ENCODE results near the gene CHI3L2. TPM values are rescaled to one million over a fixed set of nuclear protein-coding genes. Genes with fewer than 3 reads are reported as not detected.

CHI3L2 gene
- total and polyA plus RNA-seq, 9 of the 15 experiments (the other 6 are each of a cell fraction or from before 2014, with no cell fraction given): 0.07 to 0.27 (median 0.15) TPM; not detected in 6

DNA sequence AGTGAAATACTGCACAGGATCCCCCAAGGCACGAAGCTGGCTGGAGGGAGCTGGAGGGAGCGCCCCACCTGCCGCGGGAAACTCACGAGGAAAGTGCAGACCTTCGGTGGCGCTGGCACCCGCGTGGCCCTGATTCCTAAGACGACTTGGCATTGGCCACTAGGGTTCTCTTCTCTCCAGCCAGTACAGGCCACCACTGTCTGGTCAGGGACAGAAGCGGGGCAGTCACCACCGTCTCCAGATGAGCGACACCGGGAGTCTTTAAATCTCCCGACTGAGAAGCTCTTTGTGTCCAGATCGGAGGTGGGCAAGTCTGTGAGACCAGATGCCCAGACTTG is 43.9 kb downstream of the CHI3L2 start:
- Histone ChIP-seq H3K9me1 (ENCODE audit: control insufficient read depth, insufficient read depth, low read length) (no peaks in the 10 kb centered on the region), H3K79me2 (ENCODE audit: control insufficient read depth, insufficient read depth, low read length) (no peaks in the 10 kb centered on the region), H3K27ac (ENCODE audit: extremely low read depth, low read depth, low read length) (no peak overlapping the region), H3K4me2 (ENCODE audit: insufficient read depth, low read length) (no peak overlapping the region), H3K4me3 (no peak overlapping the region), H3K36me3 (ENCODE audit: control insufficient read depth, insufficient read depth, low read length) (no peaks in the 10 kb centered on the region), H3K27me3 (ENCODE audit: control insufficient read depth in 2 of 2, insufficient read depth in 2 of 2, low read length in 2 of 2) (peaks cover 17 to 21% of the 10 kb centered on the region in 2 experiments), H3K9ac (ENCODE audit: insufficient read depth in 1 of 2, low read depth in 2 of 2, low read length in 2 of 2) (no peak overlapping the region), H3K9me3 (replicated peaks; ENCODE audit: control insufficient read depth, insufficient read depth, low read depth, low read length) (no peaks in the 10 kb centered on the region), H2AFZ (ENCODE audit: low read depth, low read length) (no peak overlapping the region), H3K4me1 (replicated peaks in 1 of 2; ENCODE audit: control insufficient read depth in 2 of 2, insufficient read depth in 2 of 2, low read length in 2 of 2) (peaks cover 0 to 9% of the 10 kb centered on the region in 2 experiments; a peak in 2 of 5 replicates), H4K20me1 (replicated peaks; ENCODE audit: control insufficient read depth, insufficient read depth, low read length) (no peaks in the 10 kb centered on the region)
- POLR2A ChIA-PET: no interaction called here
- BruUV-seq (replicated peaks): no TSS peak
- WGBS (ENCODE audit: insufficient coverage, low coverage, missing lambda C conversion rate): 4% methylated on average over 16 of the region's 16 CpGs
- intact Hi-C loops (cut with micrococcal nuclease) (no loop called here), in situ Hi-C loops (cut with MboI) (no loop called here)
- DNase-seq (ENCODE audit: extremely low read depth in 1 of 4, low spot score in 3 of 4) (no peak), ATAC-seq (no peak; the same call in 2 of the 3 replicates), FAIRE-seq (no peak)
- CTCF ChIA-PET (ENCODE audit: low intra/inter-chr PET ratio): no interaction called here
- TF ChIP-seq POLR3G (IDR thresholded peaks at IDR 0.05; ENCODE audit: extremely low read depth, insufficient read length, insufficient replicate concordance): no peak
- TF ChIP-seq ZNF695 (CRISPR knock-in tag; IDR thresholded peaks at IDR 0.05): no peak
- no peak for TF ChIP-seq ZNF444 (CRISPR knock-in tag; IDR thresholded peaks at IDR 0.05)
- no peak for TF ChIP-seq PCBP2 (IDR thresholded peaks at IDR 0.05; ENCODE audit: low read depth, low read length, poor library complexity, severe bottlenecking)
- no peak for TF ChIP-seq ZNF507 (tag; conservative IDR thresholded peaks at IDR 0.05)

- no peaks in the 10 kb centered on the region for H3K79me2 ChIP-seq (ENCODE audit: control insufficient read depth, insufficient read depth, low read length)
- intact Hi-C loops (cut with micrococcal nuclease): no loop called here
- no peak overlapping the region for H3K4me3 ChIP-seq
- peak; percentile 61 for FAIRE-seq
- H3K4me1 ChIP-seq (replicated peaks in 1 of 2; ENCODE audit: control insufficient read depth in 2 of 2, insufficient read depth in 2 of 2, low read length in 2 of 2): peaks cover 0 to 9% of the 10 kb centered on the region in 2 experiments; a peak in 2 of 5 replicates
- no peak overlapping the region for H3K27ac ChIP-seq (ENCODE audit: extremely low read depth, low read depth, low read length)
- no peak overlapping the region for H3K4me2 ChIP-seq (ENCODE audit: insufficient read depth, low read length)
- 0% methylated on average over 3 of the region's 3 CpGs for WGBS (ENCODE audit: insufficient coverage, low coverage, missing lambda C conversion rate)
- H3K9ac ChIP-seq (ENCODE audit: insufficient read depth in 1 of 2, low read depth in 2 of 2, low read length in 2 of 2): no peak overlapping the region
- CTCF ChIA-PET (ENCODE audit: low intra/inter-chr PET ratio): no interaction called here
- in situ Hi-C loops (cut with MboI): no loop called here
- H2AFZ ChIP-seq (ENCODE audit: low read depth, low read length): no peak overlapping the region
- POLR2A ChIA-PET: no interaction called here
- no peak for ATAC-seq
- H3K36me3 ChIP-seq (ENCODE audit: control insufficient read depth, insufficient read depth, low read length): no peaks in the 10 kb centered on the region
- peaks cover 17 to 21% of the 10 kb centered on the region in 2 experiments for H3K27me3 ChIP-seq (ENCODE audit: control insufficient read depth in 2 of 2, insufficient read depth in 2 of 2, low read length in 2 of 2)
- H4K20me1 ChIP-seq (replicated peaks; ENCODE audit: control insufficient read depth, insufficient read depth, low read length): no peaks in the 10 kb centered on the region
- DNase-seq (ENCODE audit: extremely low read depth in 1 of 4, low spot score in 3 of 4): no peak
- no peaks in the 10 kb centered on the region for H3K9me1 ChIP-seq (ENCODE audit: control insufficient read depth, insufficient read depth, low read length)
- BruUV-seq (replicated peaks): no TSS peak
- H3K9me3 ChIP-seq (replicated peaks; ENCODE audit: control insufficient read depth, insufficient read depth, low read depth, low read length): no peaks in the 10 kb centered on the region
- TF ChIP-seq MXI1 (IDR thresholded peaks at IDR 0.05; ENCODE audit: low read depth, low read length): no peak
- no peak for TF ChIP-seq NFXL1 (CRISPR knock-in tag; IDR thresholded peaks at IDR 0.05)
- TF ChIP-seq CCAR2 (IDR thresholded peaks at IDR 0.05; ENCODE audit: low read depth, low read length): no peak
- no peak for TF ChIP-seq GATAD2B (IDR thresholded peaks at IDR 0.05; ENCODE audit: borderline replicate concordance)
- TF ChIP-seq TRIM24 (IDR thresholded peaks at IDR 0.05): no peak
- TF ChIP-seq ETV5 (CRISPR knock-in tag; IDR thresholded peaks at IDR 0.05; ENCODE audit: low read depth): no peak
- no peak for TF ChIP-seq PRPF4 (IDR thresholded peaks at IDR 0.05; ENCODE audit: insufficient read depth, low read depth, low read length, poor library complexity, severe bottlenecking)
- TF ChIP-seq POLR2H (tag; IDR thresholded peaks at IDR 0.05; ENCODE audit: low read depth): no peak
- no peak for TF ChIP-seq CREB5 (CRISPR knock-in tag; IDR thresholded peaks at IDR 0.05)
- no peak for TF ChIP-seq HDGF (IDR thresholded peaks at IDR 0.05)
- TF ChIP-seq, protein P1, sequence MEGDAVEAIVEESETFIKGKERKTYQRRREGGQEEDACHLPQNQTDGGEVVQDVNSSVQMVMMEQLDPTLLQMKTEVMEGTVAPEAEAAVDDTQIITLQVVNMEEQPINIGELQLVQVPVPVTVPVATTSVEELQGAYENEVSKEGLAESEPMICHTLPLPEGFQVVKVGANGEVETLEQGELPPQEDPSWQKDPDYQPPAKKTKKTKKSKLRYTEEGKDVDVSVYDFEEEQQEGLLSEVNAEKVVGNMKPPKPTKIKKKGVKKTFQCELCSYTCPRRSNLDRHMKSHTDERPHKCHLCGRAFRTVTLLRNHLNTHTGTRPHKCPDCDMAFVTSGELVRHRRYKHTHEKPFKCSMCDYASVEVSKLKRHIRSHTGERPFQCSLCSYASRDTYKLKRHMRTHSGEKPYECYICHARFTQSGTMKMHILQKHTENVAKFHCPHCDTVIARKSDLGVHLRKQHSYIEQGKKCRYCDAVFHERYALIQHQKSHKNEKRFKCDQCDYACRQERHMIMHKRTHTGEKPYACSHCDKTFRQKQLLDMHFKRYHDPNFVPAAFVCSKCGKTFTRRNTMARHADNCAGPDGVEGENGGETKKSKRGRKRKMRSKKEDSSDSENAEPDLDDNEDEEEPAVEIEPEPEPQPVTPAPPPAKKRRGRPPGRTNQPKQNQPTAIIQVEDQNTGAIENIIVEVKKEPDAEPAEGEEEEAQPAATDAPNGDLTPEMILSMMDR (IDR thresholded peaks at IDR 0.05 in 2 of 3, conservative IDR thresholded peaks at IDR 0.05 in 1 of 3; ENCODE audit: insufficient read depth in 2 of 3, low read depth in 1 of 3, low read length in 3 of 3): no peak
These were observed 44.6 kb downstream of the CHI3L2 start for GRCh38 chr1:111272081-111272480.
